Activated B cell treated with CpG ODN at 0.5 μM for 24 hours (primary cell): ENCODE data around the gene LIN9. TPM values are rescaled to one million over a fixed set of nuclear protein-coding genes. Genes with fewer than 3 reads are reported as not detected.

Source experiments
- ATAC-seq: fragments of 200-7000 bp; cut with Tn5 transposase; one replicate; pipeline ENCODE4 v1.10.0; 2021; ENCODE audit warnings: low read depth, mild to moderate bottlenecking, moderate library complexity
- CTCF ChIA-PET: fragments of 350-600 bp; sonication (Branson Sonifier 250); formaldehyde crosslinking; loops from one replicate; lab custom pipeline; 2021; ENCODE audit warnings: antibody characterized with exemption; lab: Charles Lee
- POLR2A ChIA-PET: fragments of 350-600 bp; sonication (Branson Sonifier 250); formaldehyde crosslinking; loops from one replicate; lab custom pipeline; 2021; ENCODE audit warnings: antibody characterized with exemption; lab: Charles Lee
- DNase-seq: peaks from one replicate; pipeline ENCODE4 v3.0.0; 2022
- H3K27ac Mint-ChIP-seq: one replicate; pipeline ENCODE4 v1.8.0; 2020; ENCODE audit warnings: mixed read lengths
- H3K27me3 Mint-ChIP-seq: one replicate; pipeline ENCODE4 v1.8.0; 2021; ENCODE audit warnings: mixed read lengths
- H3K36me3 Mint-ChIP-seq: one replicate; pipeline ENCODE4 v1.8.0; 2021; ENCODE audit warnings: low read depth, mixed read lengths
- H3K4me1 Mint-ChIP-seq: one replicate; pipeline ENCODE4 v1.8.0; 2021; ENCODE audit warnings: mixed read lengths
- H3K4me3 Mint-ChIP-seq: one replicate; pipeline ENCODE4 v1.8.0; 2020; ENCODE audit warnings: mild to moderate bottlenecking, mixed read lengths
- H3K9me3 Mint-ChIP-seq: one replicate; pipeline ENCODE4 v1.8.0; 2020; ENCODE audit warnings: mixed read lengths
- intact Hi-C: fragments of 100-400 bp; cut with micrococcal nuclease; formaldehyde crosslinking; loops from one replicate; pipeline ENCODE4 v1.15.1; 2024
- total RNA-seq: library from RNA; stranded (reverse); gene quantifications from 2 replicates; pipeline ENCODE4 v1.2.3, GENCODE V29; 2022
- TF ChIP-seq, protein P1 (sequence below): fragments of 200-600 bp; IDR thresholded peaks from one replicate; pipeline ENCODE4 v1.8.0; 2022; ENCODE audit warnings: antibody characterized with exemption, mild to moderate bottlenecking

LIN9 gene, protein sequence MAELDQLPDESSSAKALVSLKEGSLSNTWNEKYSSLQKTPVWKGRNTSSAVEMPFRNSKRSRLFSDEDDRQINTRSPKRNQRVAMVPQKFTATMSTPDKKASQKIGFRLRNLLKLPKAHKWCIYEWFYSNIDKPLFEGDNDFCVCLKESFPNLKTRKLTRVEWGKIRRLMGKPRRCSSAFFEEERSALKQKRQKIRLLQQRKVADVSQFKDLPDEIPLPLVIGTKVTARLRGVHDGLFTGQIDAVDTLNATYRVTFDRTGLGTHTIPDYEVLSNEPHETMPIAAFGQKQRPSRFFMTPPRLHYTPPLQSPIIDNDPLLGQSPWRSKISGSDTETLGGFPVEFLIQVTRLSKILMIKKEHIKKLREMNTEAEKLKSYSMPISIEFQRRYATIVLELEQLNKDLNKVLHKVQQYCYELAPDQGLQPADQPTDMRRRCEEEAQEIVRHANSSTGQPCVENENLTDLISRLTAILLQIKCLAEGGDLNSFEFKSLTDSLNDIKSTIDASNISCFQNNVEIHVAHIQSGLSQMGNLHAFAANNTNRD
- 3.5 and 4.5 TPM in 2 replicates for total RNA-seq

DNA sequence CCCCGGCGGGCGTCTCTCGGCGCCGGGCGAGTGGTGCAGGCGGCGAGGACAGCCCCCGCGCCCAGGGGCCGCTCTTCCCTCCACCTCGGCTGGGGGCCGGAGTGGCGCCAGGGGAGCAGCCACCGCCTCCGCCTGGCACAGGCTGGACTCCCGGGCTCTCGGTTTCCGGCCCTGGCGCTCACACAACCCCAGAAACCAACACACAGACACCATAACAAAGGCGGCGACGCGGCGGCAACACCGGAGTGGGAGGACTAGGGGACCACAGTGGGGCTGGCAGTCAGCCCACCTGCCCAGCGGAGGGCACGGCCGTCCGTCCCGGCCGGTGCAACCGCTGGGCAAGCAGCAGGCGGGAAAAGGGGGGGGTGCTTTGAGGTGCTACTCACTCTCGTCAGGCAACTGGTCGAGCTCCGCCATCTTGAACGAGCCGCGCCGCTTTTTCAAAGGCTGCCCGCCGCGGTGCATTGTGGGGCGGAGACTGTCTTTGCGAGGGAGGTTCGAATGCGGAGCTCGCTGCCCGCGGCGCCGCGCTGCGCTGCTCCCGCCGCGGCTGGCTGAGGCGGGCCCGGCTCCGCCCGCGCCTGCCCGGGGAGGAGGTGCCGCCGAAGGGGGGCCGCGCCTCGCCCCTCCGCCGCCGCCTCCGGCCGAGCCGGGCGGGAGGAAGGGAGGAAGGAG, at the start of gene LIN9:
TSS of gene LIN9 (minus strand) at position 442 of the 675 bp plus-strand sequence. CDS start at position 417, 25 bp downstream.
- CTCF ChIA-PET = interaction anchor here (1.1 to 1.2 kb wide), 3 partner anchors 24 to 183 kb away, joined by 4 to 8 read pairs (median 6); partner anchors contain the start of gene PARP1
- Mint-ChIP-seq H3K9me3 (no peaks in the 10 kb centered on the region), H3K27me3 (peaks cover 4% of the 10 kb centered on the region), H3K36me3 (no peaks in the 10 kb centered on the region), H3K4me1 (peaks cover 10% of the 10 kb centered on the region), H3K27ac (peak within 1 kb of the TSS; percentile 65), H3K4me3 (peak within 1 kb of the TSS; percentile 92)
- POLR2A ChIA-PET = interaction anchor here (0.5 to 1.7 kb wide), 6 partner anchors 47 to 183 kb away, joined by 3 to 10 read pairs (median 4); partner anchors contain the start of gene PARP1
- TF ChIP-seq, protein P1, sequence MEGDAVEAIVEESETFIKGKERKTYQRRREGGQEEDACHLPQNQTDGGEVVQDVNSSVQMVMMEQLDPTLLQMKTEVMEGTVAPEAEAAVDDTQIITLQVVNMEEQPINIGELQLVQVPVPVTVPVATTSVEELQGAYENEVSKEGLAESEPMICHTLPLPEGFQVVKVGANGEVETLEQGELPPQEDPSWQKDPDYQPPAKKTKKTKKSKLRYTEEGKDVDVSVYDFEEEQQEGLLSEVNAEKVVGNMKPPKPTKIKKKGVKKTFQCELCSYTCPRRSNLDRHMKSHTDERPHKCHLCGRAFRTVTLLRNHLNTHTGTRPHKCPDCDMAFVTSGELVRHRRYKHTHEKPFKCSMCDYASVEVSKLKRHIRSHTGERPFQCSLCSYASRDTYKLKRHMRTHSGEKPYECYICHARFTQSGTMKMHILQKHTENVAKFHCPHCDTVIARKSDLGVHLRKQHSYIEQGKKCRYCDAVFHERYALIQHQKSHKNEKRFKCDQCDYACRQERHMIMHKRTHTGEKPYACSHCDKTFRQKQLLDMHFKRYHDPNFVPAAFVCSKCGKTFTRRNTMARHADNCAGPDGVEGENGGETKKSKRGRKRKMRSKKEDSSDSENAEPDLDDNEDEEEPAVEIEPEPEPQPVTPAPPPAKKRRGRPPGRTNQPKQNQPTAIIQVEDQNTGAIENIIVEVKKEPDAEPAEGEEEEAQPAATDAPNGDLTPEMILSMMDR = no peak
- DNase-seq (peak; percentile 91), ATAC-seq (peak; percentile 92)
- intact Hi-C loops = loop anchor here (1.0 to 5.0 kb wide), 6 partner anchors 24 to 187 kb away; partner anchors contain the start of genes ACBD3 and PARP1

GRCh38 chr1:226357416-226357815, 48.5 kb upstream of the LIN9 start:
- Mint-ChIP-seq H3K4me1 (peaks cover 59% of the 10 kb centered on the region), H3K27me3 (no peaks in the 10 kb centered on the region), H3K27ac (peak overlapping the region; percentile 43), H3K9me3 (no peaks in the 10 kb centered on the region), H3K36me3 (peaks cover 65% of the 10 kb centered on the region), H3K4me3 (no peak overlapping the region)
- intact Hi-C loops = no loop called here
- TF ChIP-seq, protein P1 = no peak
- ATAC-seq (no peak), DNase-seq (no peak)
- POLR2A ChIA-PET = no interaction called here
- CTCF ChIA-PET = no interaction called here

DNA sequence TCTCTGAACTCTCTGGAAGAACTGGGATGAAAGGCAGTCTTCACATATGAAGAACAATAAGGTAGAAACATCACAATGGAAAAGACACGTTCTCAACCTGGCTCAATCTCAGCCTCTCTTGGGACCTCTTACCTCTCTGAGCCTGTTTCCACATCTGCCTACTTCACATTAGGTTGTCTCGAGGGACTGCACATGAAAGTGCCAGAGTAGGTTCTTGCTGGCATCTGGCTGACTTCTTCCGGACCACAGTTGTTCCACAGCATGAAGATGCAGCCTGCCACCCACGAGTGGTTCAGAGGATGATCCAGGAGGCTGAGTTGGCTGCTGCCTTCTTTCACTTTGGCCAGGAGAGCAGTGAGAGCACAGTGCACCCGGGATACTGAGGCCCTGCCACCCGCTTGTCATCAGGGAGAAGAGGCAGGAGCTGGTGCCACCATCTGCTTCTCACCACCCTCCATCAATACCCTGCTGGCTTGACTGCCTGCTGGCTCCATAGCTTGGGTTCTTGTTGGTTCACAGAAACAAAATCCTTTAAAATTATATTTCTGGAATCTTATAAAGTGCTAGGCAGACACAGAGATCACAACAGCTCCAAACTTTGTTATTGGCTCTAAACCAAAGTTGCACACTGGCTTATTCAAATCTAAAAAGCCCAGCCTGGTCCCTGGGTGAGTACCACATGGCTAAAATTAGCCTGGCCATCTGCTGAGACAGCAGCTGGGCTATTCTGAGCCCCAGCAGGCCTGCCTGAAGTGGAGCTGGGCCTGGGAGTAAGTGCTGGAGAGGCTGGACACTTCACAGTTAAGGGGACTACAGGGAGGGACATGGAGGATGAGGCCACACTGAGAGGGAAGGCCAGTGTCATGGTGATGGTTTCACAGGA, 46.9 kb upstream of the LIN9 start:
- Mint-ChIP-seq H3K4me1 (peaks cover 58% of the 10 kb centered on the region), H3K4me3 (peak overlapping the region; percentile 47), H3K9me3 (no peaks in the 10 kb centered on the region), H3K36me3 (peaks cover 50% of the 10 kb centered on the region), H3K27me3 (no peaks in the 10 kb centered on the region), H3K27ac (peak overlapping the region; percentile 84)
- DNase-seq = no peak
- ChIA-PET CTCF (interaction anchor here (0.8 to 1.4 kb wide), 2 partner anchors 23 to 230 kb away, joined by 3 to 7 read pairs; no protein-coding TSS in a partner anchor), POLR2A (interaction anchor here (0.5 to 1.4 kb wide), 5 partner anchors 11 to 327 kb away, joined by 3 to 5 read pairs (median 4); partner anchors contain the start of genes LIN9 and PARP1)
- peak; percentile 69 for ATAC-seq
- TF ChIP-seq, protein P1 = no peak
- intact Hi-C loops = loop anchor here (2.0 kb wide), 1 partner anchor 23 kb away; no protein-coding TSS in a partner anchor

DNA sequence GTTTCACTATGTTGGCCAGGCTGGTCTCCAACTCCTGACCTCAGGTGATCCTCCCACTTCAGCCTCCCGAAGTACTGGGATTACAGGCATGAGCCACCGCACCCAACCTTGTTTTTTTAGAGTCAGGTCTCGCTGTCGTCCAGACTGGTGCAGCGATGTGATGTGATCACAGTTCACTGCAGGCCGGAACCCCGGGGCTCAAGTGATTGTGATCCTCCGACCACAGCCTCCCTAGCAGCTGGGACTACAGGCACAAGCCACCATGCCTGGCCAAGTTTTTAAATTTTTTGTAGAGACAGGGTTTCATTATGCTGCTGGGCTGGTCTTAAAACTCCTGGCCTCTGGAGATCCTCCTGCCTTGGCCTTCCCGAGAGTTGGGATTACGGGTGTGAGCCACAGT, 46.1 kb upstream of the LIN9 start:
- no peaks in the 10 kb centered on the region for H3K27me3 Mint-ChIP-seq

More for the DNA sequence above, 46.1 kb upstream of the LIN9 start:
- Mint-ChIP-seq H3K4me3 (no peak overlapping the region), H3K36me3 (peaks cover 42% of the 10 kb centered on the region), H3K4me1 (peaks cover 56% of the 10 kb centered on the region), H3K9me3 (no peaks in the 10 kb centered on the region), H3K27ac (peak overlapping the region; percentile 84)
- ChIA-PET CTCF (no interaction called here), POLR2A (interaction anchor here (0.6 kb wide), 1 partner anchor 169 kb away, joined by 3 read pairs; no protein-coding TSS in a partner anchor)
- ATAC-seq (no peak), DNase-seq (no peak)
- intact Hi-C loops = loop anchor here (2.0 kb wide), 1 partner anchor 22 kb away; no protein-coding TSS in a partner anchor
- TF ChIP-seq, protein P1 = no peak
